SK-N-SH (cell line): Measurements from ENCODE around the gene APOBR. TPM values are rescaled to one million over a fixed set of nuclear protein-coding genes. Genes with fewer than 3 reads are reported as not detected.

Source experiments
- CTCF ChIA-PET: fragments of 300-600, 350-600 bp; formaldehyde crosslinking; extraction: SDS; loops from one replicate; lab custom pipeline; 2021; lab: Yijun Ruan, JAX
- POLR2A ChIA-PET: fragments of 350-600 bp; sonication (Branson Sonifier 250); formaldehyde crosslinking; extraction: SDS; loops from one replicate; lab custom pipeline; 2020; ENCODE audit warnings: antibody characterized with exemption, inconsistent platforms; lab: Yijun Ruan, JAX
- DNase-seq: peaks from one replicate; pipeline ENCODE4 v3.0.0; 2012
- H2AFZ ChIP-seq: fragments of 200-600 bp; sonication (generic); 2 replicates; pipeline ENCODE4 v1.8.1; 2016; ENCODE audit warnings: antibody characterized with exemption, mild to moderate bottlenecking, low read depth
- H3F3A ChIP-seq: fragments of 200-600 bp; sonication (generic); replicated peaks from 2 replicates; pipeline ENCODE3; 2016; ENCODE audit warnings: antibody characterized with exemption, mild to moderate bottlenecking; ENCODE audit not compliant: insufficient read depth
- H3K27ac ChIP-seq, 2 experiments: fragments of 200-500 bp in 1 of 2; fragments of 200-600 bp in 1 of 2; sonication (Bioruptor generic) in 1 of 2; sonication (generic), shearing (Covaris generic) in 1 of 2; 2 replicates each; pipeline versions ENCODE4 v1.5.1 to v1.6.1; 2014 to 2016; ENCODE audit warnings: low read depth in 2 of 2, inconsistent platforms in 1 of 2, low read length in 1 of 2, mild to moderate bottlenecking in 1 of 2, mixed read lengths in 1 of 2
- H3K27me3 ChIP-seq: fragments of 200-600 bp; sonication (generic), shearing (Covaris generic); 2 replicates; pipeline ENCODE4 v1.6.1; 2016; ENCODE audit warnings: mixed run types; ENCODE audit not compliant: insufficient read depth
- H3K36me3 ChIP-seq, 2 experiments: fragments of 200-500 bp in 1 of 2; fragments of 200-600 bp in 1 of 2; sonication (Bioruptor generic) in 1 of 2; sonication (generic) in 1 of 2; replicated peaks in 1 of 2; 2 replicates each; pipeline versions ENCODE3 to v1.5.1; 2014 to 2016; ENCODE audit warnings: low read length in 1 of 2, mild to moderate bottlenecking in 1 of 2; ENCODE audit not compliant: insufficient read depth in 2 of 2, control insufficient read depth in 1 of 2
- H3K4me1 ChIP-seq, 2 experiments: fragments of 200-500 bp in 1 of 2; fragments of 200-600 bp in 1 of 2; sonication (Bioruptor generic) in 1 of 2; sonication (generic), shearing (Covaris generic) in 1 of 2; 2 replicates each; pipeline versions ENCODE4 v1.5.1 to v1.6.1; 2014 to 2016; ENCODE audit warnings: low read depth in 1 of 2, low read length in 1 of 2, mixed run types in 1 of 2; ENCODE audit not compliant: insufficient read depth in 2 of 2, control insufficient read depth in 1 of 2
- H3K4me2 ChIP-seq: fragments of 200-600 bp; sonication (generic), shearing (Covaris generic); 2 replicates; pipeline ENCODE4 v1.6.1; 2017; ENCODE audit warnings: mixed run types
- H3K4me3 ChIP-seq, 2 experiments: fragments of 200-500 bp in 1 of 2; fragments of 200-600 bp in 1 of 2; sonication (Bioruptor generic) in 1 of 2; sonication (generic), shearing (Covaris generic) in 1 of 2; 2 replicates each; pipeline versions ENCODE4 v1.5.1 to v1.8.1; 2014 to 2016; ENCODE audit warnings: low read depth in 2 of 2, inconsistent platforms in 1 of 2, low read length in 1 of 2, mild to moderate bottlenecking in 1 of 2, mixed read lengths in 1 of 2, moderate library complexity in 1 of 2
- H3K79me2 ChIP-seq: fragments of 200-600 bp; sonication (generic); 2 replicates; pipeline ENCODE4 v1.8.1; 2017; ENCODE audit warnings: mild to moderate bottlenecking; ENCODE audit not compliant: insufficient read depth
- H3K9ac ChIP-seq: fragments of 200-600 bp; sonication (generic); 2 replicates; pipeline ENCODE4 v1.6.1; 2017; ENCODE audit warnings: mixed run types
- H3K9me2 ChIP-seq: fragments of 200-600 bp; sonication (generic); 2 replicates; pipeline ENCODE4 v1.6.1; 2017; ENCODE audit warnings: mixed run types
- H3K9me3 ChIP-seq: fragments of 200-600 bp; sonication (generic); 2 replicates; pipeline ENCODE4 v1.6.1; 2017; ENCODE audit warnings: mixed run types, mild to moderate bottlenecking, moderate library complexity
- H4K20me1 ChIP-seq: fragments of 200-600 bp; sonication (generic); 2 replicates; pipeline ENCODE4 v1.6.1; 2017; ENCODE audit warnings: mild to moderate bottlenecking, mixed run types; ENCODE audit not compliant: insufficient read depth
- CHD2 ChIP-seq: fragments of 150-350 bp; IDR thresholded peaks from 2 replicates; pipeline ENCODE4 v1.6.1; 2018; ENCODE audit warnings: low read length; ENCODE audit not compliant: partially characterized antibody
- EZH2phosphoT487 ChIP-seq: fragments of 200-600 bp; sonication (generic); IDR thresholded peaks from 2 replicates; pipeline ENCODE4 v1.6.1; 2017; ENCODE audit warnings: low read depth, mixed run types, mild to moderate bottlenecking, antibody characterized with exemption, moderate library complexity, borderline replicate concordance
- FOSL2 ChIP-seq: IDR thresholded peaks from 2 replicates; pipeline ENCODE4 v1.4.0; 2012; ENCODE audit warnings: low read depth, mild to moderate bottlenecking, moderate library complexity, borderline replicate concordance
- GABPA ChIP-seq: IDR thresholded peaks from 2 replicates; pipeline ENCODE4 v1.4.0; 2012; ENCODE audit warnings: low read depth, mild to moderate bottlenecking
- GATA2 ChIP-seq: sonication (generic); formaldehyde crosslinking; IDR thresholded peaks from 2 replicates; pipeline ENCODE4 v1.5.0; 2020; ENCODE audit warnings: mild to moderate bottlenecking, missing genetic modification reagents
- JUND ChIP-seq: IDR thresholded peaks from 2 replicates; pipeline ENCODE4 v1.4.0; 2012
- NFIC ChIP-seq: IDR thresholded peaks from 2 replicates; pipeline ENCODE4 v1.4.0; 2012; ENCODE audit warnings: borderline replicate concordance
- POLR2AphosphoS5 ChIP-seq: IDR thresholded peaks from 2 replicates; pipeline ENCODE4 v1.6.1; 2012; ENCODE audit warnings: low read depth, low read length
- RXRA ChIP-seq: IDR thresholded peaks from 2 replicates; pipeline ENCODE4 v1.4.0; 2012; ENCODE audit warnings: low read depth, mild to moderate bottlenecking, borderline replicate concordance
- SIN3A ChIP-seq: IDR thresholded peaks from 2 replicates; pipeline ENCODE4 v1.6.1; 2012; ENCODE audit warnings: low read depth, mild to moderate bottlenecking, low read length, moderate library complexity, borderline replicate concordance
- SMC3 ChIP-seq: IDR thresholded peaks from 2 replicates; pipeline ENCODE4 v1.6.1; 2012; ENCODE audit warnings: low read depth, low read length, improper control_type of control experiment
- TEAD4 ChIP-seq: IDR thresholded peaks from 2 replicates; pipeline ENCODE4 v1.4.0; 2012; ENCODE audit warnings: mild to moderate bottlenecking, borderline replicate concordance; ENCODE audit not compliant: insufficient read depth
- WGBS: methylation state at CpG from one replicate; pipeline ENCODE4 v1.1.6; 2017; ENCODE audit warnings: low lambda C conversion rate; 5-methylcytosine and 5-hydroxymethylcytosine counted together
- polyA plus RNA-seq, 3 experiments: library from polyadenylated mRNA; depleted of rRNA; stranded (reverse); fragments of >200 nt; gene quantifications; 2 replicates each; pipeline ENCODE4 v1.2.3, GENCODE V29; 2012
- TF ChIP-seq, protein P1 (sequence below): IDR thresholded peaks from 2 replicates; pipeline ENCODE4 v1.4.0; 2012; ENCODE audit warnings: low read depth, borderline replicate concordance
- TF ChIP-seq, protein P2 (sequence below): fragments of 150-350 bp; IDR thresholded peaks from 2 replicates; pipeline ENCODE4 v1.6.1; 2016; ENCODE audit warnings: mild to moderate bottlenecking, low read depth, low read length
- TF ChIP-seq, protein P3 (sequence below): fragments of 200-600 bp; sonication (generic); IDR thresholded peaks from 2 replicates; pipeline ENCODE4 v1.6.1; 2017; ENCODE audit warnings: antibody characterized with exemption, mild to moderate bottlenecking, moderate library complexity
- TF ChIP-seq, protein P4 (sequence below): fragments of 150-350 bp; IDR thresholded peaks from 2 replicates; pipeline ENCODE4 v1.6.1; 2017; ENCODE audit warnings: antibody characterized with exemption, low read length, low read depth, borderline replicate concordance

Gene APOBR
- polyA plus RNA-seq, 1 of the 3 experiments (the other 2 are of a cell fraction) = not detected

DNA sequence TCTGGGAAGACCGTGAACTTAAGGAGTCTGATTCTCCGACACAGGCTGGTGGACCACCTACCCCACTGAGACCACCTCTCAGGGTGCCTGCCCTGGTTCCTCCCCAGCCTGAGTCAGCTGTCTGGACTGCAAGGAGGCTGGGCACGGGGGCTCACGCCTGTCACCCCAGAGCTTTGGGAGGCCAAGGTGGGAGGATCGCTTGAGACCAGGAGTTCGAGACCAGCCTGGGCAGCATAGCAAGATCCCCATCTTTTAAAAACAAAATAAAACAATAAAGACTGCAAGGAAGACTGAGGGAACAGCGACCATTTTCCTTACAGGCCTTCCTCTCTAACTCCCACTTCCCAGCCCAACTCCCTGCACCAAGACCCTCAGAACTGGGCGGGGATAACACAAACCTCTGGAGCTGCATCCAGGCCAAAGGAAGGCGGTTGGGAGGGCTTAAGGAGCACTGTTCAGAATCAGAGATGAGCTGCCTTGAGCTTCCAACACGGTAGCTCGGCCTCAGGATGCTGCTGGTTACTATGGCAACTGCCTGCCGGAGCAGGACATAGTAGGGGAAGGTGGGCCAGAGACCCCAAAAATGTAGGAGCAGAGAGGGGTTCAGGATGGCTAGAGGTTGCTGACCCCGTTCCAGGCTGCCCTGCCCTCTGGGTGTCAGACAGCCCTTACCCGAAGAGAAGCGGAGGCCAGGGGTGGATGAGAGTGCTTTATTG lies 4.4 kb downstream of the APOBR start:
- no peak for DNase-seq
- no peaks in the 10 kb centered on the region for H3K36me3 ChIP-seq
- POLR2A ChIA-PET = no interaction called here
- no peaks in the 10 kb centered on the region for H3K27me3 ChIP-seq
- H3K4me1 ChIP-seq = no peaks in the 10 kb centered on the region
- H2AFZ ChIP-seq = no peak overlapping the region
- no peak overlapping the region for H3K9ac ChIP-seq
- no peaks in the 10 kb centered on the region for H3F3A ChIP-seq
- H4K20me1 ChIP-seq = no peaks in the 10 kb centered on the region
- no peak overlapping the region for H3K27ac ChIP-seq
- H3K79me2 ChIP-seq = no peaks in the 10 kb centered on the region
- H3K9me3 ChIP-seq = no peaks in the 10 kb centered on the region
- H3K4me3 ChIP-seq = no peak overlapping the region
- TF ChIP-seq, protein P1, sequence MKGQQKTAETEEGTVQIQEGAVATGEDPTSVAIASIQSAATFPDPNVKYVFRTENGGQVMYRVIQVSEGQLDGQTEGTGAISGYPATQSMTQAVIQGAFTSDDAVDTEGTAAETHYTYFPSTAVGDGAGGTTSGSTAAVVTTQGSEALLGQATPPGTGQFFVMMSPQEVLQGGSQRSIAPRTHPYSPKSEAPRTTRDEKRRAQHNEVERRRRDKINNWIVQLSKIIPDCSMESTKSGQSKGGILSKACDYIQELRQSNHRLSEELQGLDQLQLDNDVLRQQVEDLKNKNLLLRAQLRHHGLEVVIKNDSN = no peak
- no peak for TF ChIP-seq EZH2phosphoT487
- TF ChIP-seq, protein P2, sequence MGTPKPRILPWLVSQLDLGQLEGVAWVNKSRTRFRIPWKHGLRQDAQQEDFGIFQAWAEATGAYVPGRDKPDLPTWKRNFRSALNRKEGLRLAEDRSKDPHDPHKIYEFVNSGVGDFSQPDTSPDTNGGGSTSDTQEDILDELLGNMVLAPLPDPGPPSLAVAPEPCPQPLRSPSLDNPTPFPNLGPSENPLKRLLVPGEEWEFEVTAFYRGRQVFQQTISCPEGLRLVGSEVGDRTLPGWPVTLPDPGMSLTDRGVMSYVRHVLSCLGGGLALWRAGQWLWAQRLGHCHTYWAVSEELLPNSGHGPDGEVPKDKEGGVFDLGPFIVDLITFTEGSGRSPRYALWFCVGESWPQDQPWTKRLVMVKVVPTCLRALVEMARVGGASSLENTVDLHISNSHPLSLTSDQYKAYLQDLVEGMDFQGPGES = no peak
- TF ChIP-seq CHD2 = no peak
- no peak for TF ChIP-seq FOSL2
- no peak for TF ChIP-seq SIN3A
- TF ChIP-seq, protein P3, sequence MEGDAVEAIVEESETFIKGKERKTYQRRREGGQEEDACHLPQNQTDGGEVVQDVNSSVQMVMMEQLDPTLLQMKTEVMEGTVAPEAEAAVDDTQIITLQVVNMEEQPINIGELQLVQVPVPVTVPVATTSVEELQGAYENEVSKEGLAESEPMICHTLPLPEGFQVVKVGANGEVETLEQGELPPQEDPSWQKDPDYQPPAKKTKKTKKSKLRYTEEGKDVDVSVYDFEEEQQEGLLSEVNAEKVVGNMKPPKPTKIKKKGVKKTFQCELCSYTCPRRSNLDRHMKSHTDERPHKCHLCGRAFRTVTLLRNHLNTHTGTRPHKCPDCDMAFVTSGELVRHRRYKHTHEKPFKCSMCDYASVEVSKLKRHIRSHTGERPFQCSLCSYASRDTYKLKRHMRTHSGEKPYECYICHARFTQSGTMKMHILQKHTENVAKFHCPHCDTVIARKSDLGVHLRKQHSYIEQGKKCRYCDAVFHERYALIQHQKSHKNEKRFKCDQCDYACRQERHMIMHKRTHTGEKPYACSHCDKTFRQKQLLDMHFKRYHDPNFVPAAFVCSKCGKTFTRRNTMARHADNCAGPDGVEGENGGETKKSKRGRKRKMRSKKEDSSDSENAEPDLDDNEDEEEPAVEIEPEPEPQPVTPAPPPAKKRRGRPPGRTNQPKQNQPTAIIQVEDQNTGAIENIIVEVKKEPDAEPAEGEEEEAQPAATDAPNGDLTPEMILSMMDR = no peak
- no peak for TF ChIP-seq GATA2 (CRISPR knock-in tag)
- TF ChIP-seq NFIC = no peak
- no peak for TF ChIP-seq TEAD4
- no peak for TF ChIP-seq JUND
- no peak for TF ChIP-seq RXRA
- no peak for TF ChIP-seq SMC3
- TF ChIP-seq POLR2AphosphoS5 = no peak
- TF ChIP-seq GABPA = no peak
- TF ChIP-seq, protein P4, sequence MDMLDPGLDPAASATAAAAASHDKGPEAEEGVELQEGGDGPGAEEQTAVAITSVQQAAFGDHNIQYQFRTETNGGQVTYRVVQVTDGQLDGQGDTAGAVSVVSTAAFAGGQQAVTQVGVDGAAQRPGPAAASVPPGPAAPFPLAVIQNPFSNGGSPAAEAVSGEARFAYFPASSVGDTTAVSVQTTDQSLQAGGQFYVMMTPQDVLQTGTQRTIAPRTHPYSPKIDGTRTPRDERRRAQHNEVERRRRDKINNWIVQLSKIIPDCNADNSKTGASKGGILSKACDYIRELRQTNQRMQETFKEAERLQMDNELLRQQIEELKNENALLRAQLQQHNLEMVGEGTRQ = no peak
- no peak overlapping the region for H3K4me2 ChIP-seq
- H3K9me2 ChIP-seq = no peaks in the 10 kb centered on the region
- WGBS = 68% methylated on average over 12 of the region's 15 CpGs
- CTCF ChIA-PET = no interaction called here
